Loucy (cell line): ENCODE results near the gene KNL1.

Experiments used
- H2AFZ ChIP-seq: fragments of 200-600 bp; sonication (generic); 2 replicates; pipeline ENCODE4 v1.6.0; 2016; ENCODE audit warnings: antibody characterized with exemption, mild to moderate bottlenecking, low read length, moderate library complexity
- H3F3A ChIP-seq: fragments of 200-600 bp; 2 replicates; pipeline ENCODE4 v1.6.0; 2016; ENCODE audit warnings: antibody characterized with exemption, low read depth, mild to moderate bottlenecking
- H3K27me3 ChIP-seq: fragments of 200-600 bp; sonication (generic); 2 replicates; pipeline ENCODE4 v1.6.1; 2014; ENCODE audit warnings: low read length, mild to moderate bottlenecking; ENCODE audit not compliant: insufficient read depth, poor library complexity, severe bottlenecking
- H3K36me3 ChIP-seq: fragments of 200-600 bp; sonication (generic); 2 replicates; pipeline ENCODE4 v1.6.1; 2016; ENCODE audit warnings: low read length; ENCODE audit not compliant: insufficient read depth
- H3K4me1 ChIP-seq: fragments of 200-600 bp; sonication (generic); 2 replicates; pipeline ENCODE4 v1.5.1; 2014; ENCODE audit warnings: low read length, mild to moderate bottlenecking; ENCODE audit not compliant: insufficient read depth, poor library complexity, severe bottlenecking
- H3K4me2 ChIP-seq: fragments of 200-600 bp; sonication (generic); 2 replicates; pipeline ENCODE4 v1.6.0; 2014; ENCODE audit warnings: antibody characterized with exemption, low read length, low read depth, mild to moderate bottlenecking; ENCODE audit not compliant: poor library complexity, severe bottlenecking
- H3K4me3 ChIP-seq: fragments of 200-600 bp; sonication (generic); 2 replicates; pipeline ENCODE4 v1.5.1; 2014; ENCODE audit warnings: low read length, mild to moderate bottlenecking, mixed read lengths; ENCODE audit not compliant: poor library complexity, severe bottlenecking
- H3K79me2 ChIP-seq: fragments of 200-600 bp; sonication (generic); 2 replicates; pipeline ENCODE4 v1.6.1; 2014; ENCODE audit warnings: low read length; ENCODE audit not compliant: insufficient read depth
- H3K9ac ChIP-seq: fragments of 200-600 bp; sonication (generic); 2 replicates; pipeline ENCODE4 v1.6.0; 2014; ENCODE audit warnings: mild to moderate bottlenecking, low read depth, low read length, moderate library complexity; ENCODE audit not compliant: poor library complexity, severe bottlenecking
- H3K9me2 ChIP-seq: fragments of 200-600 bp; sonication (generic); replicated peaks from 2 replicates; pipeline ENCODE4 v1.6.1; 2016; ENCODE audit warnings: low read depth, low read length, mixed read lengths
- H3K9me3 ChIP-seq: fragments of 200-600 bp; sonication (generic); 2 replicates; pipeline ENCODE4 v1.6.1; 2014; ENCODE audit warnings: mild to moderate bottlenecking, antibody characterized with exemption, low read length, low read depth; ENCODE audit not compliant: insufficient read depth
- H4K20me1 ChIP-seq: fragments of 200-600 bp; sonication (generic); 2 replicates; pipeline ENCODE4 v1.6.0; 2014; ENCODE audit warnings: antibody characterized with exemption, low read length, mild to moderate bottlenecking; ENCODE audit not compliant: insufficient read depth, poor library complexity, severe bottlenecking
- EZH2phosphoT487 ChIP-seq: fragments of 200-600 bp; IDR thresholded peaks from 2 replicates; pipeline ENCODE4 v1.6.1; 2018; ENCODE audit warnings: antibody characterized with exemption, mild to moderate bottlenecking, moderate library complexity, borderline replicate concordance
- TF ChIP-seq, protein P1 (sequence below): fragments of 200-600 bp; sonication (generic); conservative IDR thresholded peaks from 2 replicates; pipeline ENCODE4 v1.5.1; 2014; ENCODE audit warnings: mild to moderate bottlenecking, antibody characterized with exemption, low read length

Gene KNL1

DNA sequence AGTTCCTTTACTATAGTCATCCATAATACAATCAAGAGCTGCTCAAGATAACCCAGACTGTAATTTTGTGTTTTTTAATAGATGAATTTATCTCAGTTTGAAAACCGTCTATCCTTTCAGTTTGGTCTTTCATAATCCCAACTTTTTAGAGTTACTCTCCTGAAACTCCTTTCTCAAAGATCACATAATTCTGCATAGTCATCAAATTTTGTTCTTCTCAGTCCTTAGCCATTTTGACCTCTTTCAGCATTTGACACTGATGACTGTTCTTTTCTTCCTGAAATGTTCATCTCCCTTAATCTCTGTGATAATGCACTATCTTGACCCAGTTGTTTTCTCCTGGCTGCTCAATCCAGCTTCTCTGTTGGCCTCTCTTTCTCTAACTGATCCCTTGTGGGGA is 53.5 kb downstream of the KNL1 start:
- Histone ChIP-seq H3K4me1 (no peaks in the 10 kb centered on the region), H3K36me3 (peaks cover 64% of the 10 kb centered on the region), H3K79me2 (no peaks in the 10 kb centered on the region)

GRCh38 chr15:40650479-40650878 is 56.4 kb downstream of the KNL1 start:
- TF ChIP-seq EZH2phosphoT487: no peak
- TF ChIP-seq, protein P1, sequence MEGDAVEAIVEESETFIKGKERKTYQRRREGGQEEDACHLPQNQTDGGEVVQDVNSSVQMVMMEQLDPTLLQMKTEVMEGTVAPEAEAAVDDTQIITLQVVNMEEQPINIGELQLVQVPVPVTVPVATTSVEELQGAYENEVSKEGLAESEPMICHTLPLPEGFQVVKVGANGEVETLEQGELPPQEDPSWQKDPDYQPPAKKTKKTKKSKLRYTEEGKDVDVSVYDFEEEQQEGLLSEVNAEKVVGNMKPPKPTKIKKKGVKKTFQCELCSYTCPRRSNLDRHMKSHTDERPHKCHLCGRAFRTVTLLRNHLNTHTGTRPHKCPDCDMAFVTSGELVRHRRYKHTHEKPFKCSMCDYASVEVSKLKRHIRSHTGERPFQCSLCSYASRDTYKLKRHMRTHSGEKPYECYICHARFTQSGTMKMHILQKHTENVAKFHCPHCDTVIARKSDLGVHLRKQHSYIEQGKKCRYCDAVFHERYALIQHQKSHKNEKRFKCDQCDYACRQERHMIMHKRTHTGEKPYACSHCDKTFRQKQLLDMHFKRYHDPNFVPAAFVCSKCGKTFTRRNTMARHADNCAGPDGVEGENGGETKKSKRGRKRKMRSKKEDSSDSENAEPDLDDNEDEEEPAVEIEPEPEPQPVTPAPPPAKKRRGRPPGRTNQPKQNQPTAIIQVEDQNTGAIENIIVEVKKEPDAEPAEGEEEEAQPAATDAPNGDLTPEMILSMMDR: no peak
- Histone ChIP-seq H3K4me3 (no peak overlapping the region), H3K36me3 (peaks cover 65% of the 10 kb centered on the region), H3K27me3 (no peaks in the 10 kb centered on the region), H3K4me2 (no peak overlapping the region), H3K9me3 (no peaks in the 10 kb centered on the region), H3F3A (0 out of 2 replicates have a peak, but pooled peaks cover 2% of the 10 kb centered on the region), H3K4me1 (no peaks in the 10 kb centered on the region), H4K20me1 (no peaks in the 10 kb centered on the region), H3K9me2 (no peaks in the 10 kb centered on the region), H3K79me2 (no peaks in the 10 kb centered on the region), H3K9ac (no peak overlapping the region), H2AFZ (no peak overlapping the region)

More for the DNA sequence above, 53.5 kb downstream of the KNL1 start:
- no peak overlapping the region for H3K9ac ChIP-seq
- no peaks in the 10 kb centered on the region for H3F3A ChIP-seq
- H2AFZ ChIP-seq: no peak overlapping the region
- H3K9me2 ChIP-seq: no peaks in the 10 kb centered on the region
- H4K20me1 ChIP-seq: no peaks in the 10 kb centered on the region
- no peaks in the 10 kb centered on the region for H3K9me3 ChIP-seq
- H3K4me3 ChIP-seq: no peak overlapping the region
- TF ChIP-seq, protein P1: no peak
- TF ChIP-seq EZH2phosphoT487: no peak
- H3K4me2 ChIP-seq: no peak overlapping the region
- H3K27me3 ChIP-seq: no peaks in the 10 kb centered on the region

- H3K9me2 ChIP-seq: no peaks in the 10 kb centered on the region
- no peak overlapping the region for H3K4me2 ChIP-seq
- H4K20me1 ChIP-seq: no peaks in the 10 kb centered on the region
- H3F3A ChIP-seq: no peaks in the 10 kb centered on the region
- no peak overlapping the region for H3K9ac ChIP-seq
- no peak overlapping the region for H3K4me3 ChIP-seq
- TF ChIP-seq EZH2phosphoT487: no peak
- TF ChIP-seq, protein P1: no peak
- H3K9me3 ChIP-seq: no peaks in the 10 kb centered on the region
- H3K27me3 ChIP-seq: no peaks in the 10 kb centered on the region
- H3K36me3 ChIP-seq: peaks cover 49% of the 10 kb centered on the region
- H2AFZ ChIP-seq: no peak overlapping the region
- no peaks in the 10 kb centered on the region for H3K79me2 ChIP-seq
- H3K4me1 ChIP-seq: no peaks in the 10 kb centered on the region
Measured at GRCh38 chr15:40660686-40661085, 66.6 kb downstream of the KNL1 start.
